Right lobe of liver (tissue), 4 donors: Measurements from ENCODE around the gene SLC38A2.

ENCODE experiments used
- POLR2A ChIP-seq: fragments of 450-650 bp; IDR thresholded peaks from one replicate; pipeline ENCODE4 v1.6.1; 2017; ENCODE audit warnings: antibody characterized with exemption, mild to moderate bottlenecking
- TF ChIP-seq, protein P1 (sequence below), 4 donors: fragments of 200-600 bp in 3 of 4; fragments of 450-650 bp in 1 of 4; IDR thresholded peaks; one replicate each; pipeline versions ENCODE4 v1.5.1 to v1.8.0; 2016 to 2022; ENCODE audit warnings: antibody characterized with exemption in 4 of 4, mild to moderate bottlenecking in 2 of 4
- donor health status: DM: no; HTN: no; CAD: no.
- donor health status: DM: no; HTN: no; CAD: no.
- donor health status: DM: no; HTN: yes; CAD: no.

DNA sequence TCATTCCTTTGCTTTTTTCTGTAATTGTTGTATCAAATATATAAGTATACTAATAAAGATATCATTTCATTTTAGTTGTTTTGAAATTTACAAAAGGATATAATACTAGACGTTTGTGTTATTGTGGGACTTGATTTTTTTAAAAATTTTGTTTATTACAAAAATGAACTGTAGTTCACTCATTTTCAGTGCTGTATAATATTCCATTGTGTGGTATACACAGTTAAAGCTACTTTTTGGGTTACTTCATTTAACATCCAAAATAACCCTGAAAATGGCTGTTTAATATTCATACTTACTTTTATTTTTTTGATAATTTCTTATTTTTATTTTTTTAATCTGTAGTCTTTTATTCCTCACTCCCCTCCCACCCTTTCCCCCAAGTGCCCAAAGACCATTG, 21.4 kb downstream of the SLC38A2 start:
- TF ChIP-seq, protein P1, sequence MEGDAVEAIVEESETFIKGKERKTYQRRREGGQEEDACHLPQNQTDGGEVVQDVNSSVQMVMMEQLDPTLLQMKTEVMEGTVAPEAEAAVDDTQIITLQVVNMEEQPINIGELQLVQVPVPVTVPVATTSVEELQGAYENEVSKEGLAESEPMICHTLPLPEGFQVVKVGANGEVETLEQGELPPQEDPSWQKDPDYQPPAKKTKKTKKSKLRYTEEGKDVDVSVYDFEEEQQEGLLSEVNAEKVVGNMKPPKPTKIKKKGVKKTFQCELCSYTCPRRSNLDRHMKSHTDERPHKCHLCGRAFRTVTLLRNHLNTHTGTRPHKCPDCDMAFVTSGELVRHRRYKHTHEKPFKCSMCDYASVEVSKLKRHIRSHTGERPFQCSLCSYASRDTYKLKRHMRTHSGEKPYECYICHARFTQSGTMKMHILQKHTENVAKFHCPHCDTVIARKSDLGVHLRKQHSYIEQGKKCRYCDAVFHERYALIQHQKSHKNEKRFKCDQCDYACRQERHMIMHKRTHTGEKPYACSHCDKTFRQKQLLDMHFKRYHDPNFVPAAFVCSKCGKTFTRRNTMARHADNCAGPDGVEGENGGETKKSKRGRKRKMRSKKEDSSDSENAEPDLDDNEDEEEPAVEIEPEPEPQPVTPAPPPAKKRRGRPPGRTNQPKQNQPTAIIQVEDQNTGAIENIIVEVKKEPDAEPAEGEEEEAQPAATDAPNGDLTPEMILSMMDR (IDR thresholded peaks at IDR 0.05) = no peak
- no peak for TF ChIP-seq POLR2A
